H9 (cell line): ENCODE results near the gene CHM. TPM values are rescaled to one million over a fixed set of nuclear protein-coding genes. Genes with fewer than 3 reads are reported as not detected.
A peak's percentile ranks its signal among the peaks of the same experiment; 100 is the strongest.

Source experiments
- DNase-seq: peaks from one replicate; pipeline ENCODE4 v3.0.0-alpha.2; 2017
- H2AFZ ChIP-seq: one replicate; pipeline ENCODE4 v1.6.1; 2013; ENCODE audit warnings: mild to moderate bottlenecking, low read length, control low read depth, moderate library complexity
- H2AK5ac ChIP-seq: 2 replicates; pipeline ENCODE4 v1.6.1; 2013; ENCODE audit warnings: low read length, control low read depth, mixed read lengths; ENCODE audit not compliant: insufficient read length
- H2BK120ac ChIP-seq: one replicate; pipeline ENCODE4 v1.6.1; 2013; ENCODE audit warnings: low read depth, mild to moderate bottlenecking, low read length, control low read depth, inconsistent platforms; ENCODE audit not compliant: poor library complexity, severe bottlenecking
- H2BK12ac ChIP-seq: 2 replicates; pipeline ENCODE4 v1.6.1; 2013; ENCODE audit warnings: low read length, control low read depth, mixed read lengths, low read depth; ENCODE audit not compliant: insufficient read length
- H2BK15ac ChIP-seq: 2 replicates; pipeline ENCODE4 v1.6.1; 2013; ENCODE audit warnings: low read depth, low read length, control low read depth
- H2BK20ac ChIP-seq: one replicate; pipeline ENCODE4 v1.6.1; 2013; ENCODE audit warnings: low read depth, mild to moderate bottlenecking, low read length, control low read depth, inconsistent platforms; ENCODE audit not compliant: poor library complexity, severe bottlenecking
- H2BK5ac ChIP-seq: 2 replicates; pipeline ENCODE4 v1.6.1; 2013; ENCODE audit warnings: low read length, control low read depth, mixed read lengths; ENCODE audit not compliant: insufficient read length
- H3K14ac ChIP-seq: 2 replicates; pipeline ENCODE4 v1.6.1; 2013; ENCODE audit warnings: low read length, control low read depth; ENCODE audit not compliant: insufficient read depth
- H3K18ac ChIP-seq: 2 replicates; pipeline ENCODE4 v1.6.1; 2013; ENCODE audit warnings: low read depth, mild to moderate bottlenecking, mixed read lengths, low read length, control low read depth; ENCODE audit not compliant: insufficient read length
- H3K23ac ChIP-seq: 2 replicates; pipeline ENCODE4 v1.6.1; 2013; ENCODE audit warnings: low read length, control low read depth, mixed read lengths, low read depth; ENCODE audit not compliant: insufficient read length
- H3K23me2 ChIP-seq: 2 replicates; pipeline ENCODE4 v1.6.1; 2013; ENCODE audit warnings: low read depth, mild to moderate bottlenecking, mixed read lengths, low read length, control low read depth; ENCODE audit not compliant: insufficient read length, poor library complexity, severe bottlenecking
- H3K27ac ChIP-seq: 2 replicates; pipeline ENCODE4 v1.5.1; 2013; ENCODE audit warnings: low read length, control low read depth, mixed read lengths, low read depth; ENCODE audit not compliant: insufficient read length
- H3K27me3 ChIP-seq: 2 replicates; pipeline ENCODE4 v1.6.1; 2013; ENCODE audit warnings: low read length, control low read depth, inconsistent platforms; ENCODE audit not compliant: insufficient read depth
- H3K4ac ChIP-seq: 2 replicates; pipeline ENCODE4 v1.6.1; 2013; ENCODE audit warnings: low read depth, mild to moderate bottlenecking, control low read depth, inconsistent platforms, low read length, moderate library complexity
- H3K4me1 ChIP-seq: 2 replicates; pipeline ENCODE4 v1.6.1; 2013; ENCODE audit warnings: low read length, control low read depth, inconsistent platforms; ENCODE audit not compliant: insufficient read depth
- H3K4me2 ChIP-seq: 2 replicates; pipeline ENCODE4 v1.6.1; 2013; ENCODE audit warnings: low read length, control low read depth, mixed read lengths; ENCODE audit not compliant: insufficient read length, insufficient read depth
- H3K56ac ChIP-seq: 2 replicates; pipeline ENCODE4 v1.6.1; 2013; ENCODE audit warnings: low read depth, mild to moderate bottlenecking, mixed read lengths, low read length, control low read depth; ENCODE audit not compliant: insufficient read length
- H3K79me1 ChIP-seq: 2 replicates; pipeline ENCODE4 v1.6.1; 2013; ENCODE audit warnings: low read depth, mild to moderate bottlenecking, moderate library complexity, low read length, control low read depth, inconsistent platforms; ENCODE audit not compliant: insufficient read depth, poor library complexity, severe bottlenecking
- H3K79me2 ChIP-seq: 2 replicates; pipeline ENCODE4 v1.6.1; 2013; ENCODE audit warnings: low read length, control low read depth, inconsistent platforms; ENCODE audit not compliant: insufficient read depth
- H3K9ac ChIP-seq: 2 replicates; pipeline ENCODE4 v1.6.1; 2013; ENCODE audit warnings: low read length, control low read depth, mixed read lengths; ENCODE audit not compliant: insufficient read length; ENCODE audit errors: extremely low read depth
- H3K9me3 ChIP-seq: one replicate; pipeline ENCODE4 v1.6.1; 2013; ENCODE audit warnings: low read depth, low read length, inconsistent platforms; ENCODE audit not compliant: control insufficient read depth
- H3T11ph ChIP-seq: one replicate; pipeline ENCODE4 v1.6.1; 2013; ENCODE audit warnings: mild to moderate bottlenecking, low read length, control low read depth, inconsistent platforms
- H4K20me1 ChIP-seq: one replicate; pipeline ENCODE4 v1.6.1; 2013; ENCODE audit not compliant: control insufficient read depth, insufficient read length, insufficient read depth
- H4K5ac ChIP-seq: 2 replicates; pipeline ENCODE4 v1.6.1; 2013; ENCODE audit warnings: low read depth, mild to moderate bottlenecking, mixed read lengths, low read length, control low read depth; ENCODE audit not compliant: insufficient read length
- H4K8ac ChIP-seq: replicated peaks from 2 replicates; pipeline ENCODE4 v1.6.1; 2013; ENCODE audit warnings: low read length, control low read depth, mixed read lengths, low read depth; ENCODE audit not compliant: insufficient read length
- H4K91ac ChIP-seq: 2 replicates; pipeline ENCODE4 v1.6.1; 2013; ENCODE audit warnings: low read depth, mild to moderate bottlenecking, moderate library complexity, mixed read lengths, low read length, control low read depth; ENCODE audit not compliant: insufficient read length
- H3K27ac Mint-ChIP-seq, 3 experiments: 2 replicates in 2 of 3; 3 replicates in 1 of 3; pipeline ENCODE4 v1.8.0; 2020 to 2021; ENCODE audit warnings: mixed read lengths in 3 of 3, mild to moderate bottlenecking in 1 of 3, moderate library complexity in 1 of 3
- H3K27me3 Mint-ChIP-seq: 2 replicates; pipeline ENCODE4 v1.8.0; 2021; ENCODE audit warnings: low read depth, mild to moderate bottlenecking, moderate library complexity, mixed read lengths
- H3K36me3 Mint-ChIP-seq, 3 experiments: 2 replicates in 2 of 3; 3 replicates in 1 of 3; pipeline ENCODE4 v1.8.0; 2020 to 2021; ENCODE audit warnings: low read depth in 3 of 3, mixed read lengths in 3 of 3; ENCODE audit not compliant: insufficient read depth in 1 of 3
- H3K4me1 Mint-ChIP-seq, 2 experiments: 2 replicates each; pipeline ENCODE4 v1.8.0; 2020; ENCODE audit warnings: mixed read lengths in 2 of 2
- H3K4me3 Mint-ChIP-seq, 2 experiments: 2 replicates in 1 of 2; 3 replicates in 1 of 2; pipeline ENCODE4 v1.8.0; 2020 to 2021; ENCODE audit warnings: mild to moderate bottlenecking in 2 of 2, mixed read lengths in 2 of 2, moderate library complexity in 1 of 2
- H3K9me3 Mint-ChIP-seq, 2 experiments: 2 replicates in 1 of 2; 3 replicates in 1 of 2; pipeline ENCODE4 v1.8.0; 2020; ENCODE audit warnings: mild to moderate bottlenecking in 2 of 2, mixed read lengths in 2 of 2, moderate library complexity in 1 of 2
- WGBS: extraction: QIAGEN DNeasy Blood & Tissue Kit; methylation state at CpG from one replicate; pipeline ENCODE4 v1.1.7; 2013; ENCODE audit warnings: missing lambda C conversion rate, low lambda C conversion rate, mixed read lengths; ENCODE audit not compliant: insufficient read length; ENCODE audit errors: extremely low coverage; 5-methylcytosine and 5-hydroxymethylcytosine counted together
- total RNA-seq: library from RNA; stranded (reverse); gene quantifications from 2 replicates; pipeline ENCODE4 v1.2.1, GENCODE V29; 2021
- TF ChIP-seq, protein P1 (sequence below): fragments of 200-600 bp; sonication (generic); conservative IDR thresholded peaks from 3 replicates; pipeline ENCODE4 v1.8.0; 2021; ENCODE audit warnings: antibody characterized with exemption, mild to moderate bottlenecking

Gene CHM
- total RNA-seq, 1 experiment from 2014 or later: 28.4 TPM

DNA sequence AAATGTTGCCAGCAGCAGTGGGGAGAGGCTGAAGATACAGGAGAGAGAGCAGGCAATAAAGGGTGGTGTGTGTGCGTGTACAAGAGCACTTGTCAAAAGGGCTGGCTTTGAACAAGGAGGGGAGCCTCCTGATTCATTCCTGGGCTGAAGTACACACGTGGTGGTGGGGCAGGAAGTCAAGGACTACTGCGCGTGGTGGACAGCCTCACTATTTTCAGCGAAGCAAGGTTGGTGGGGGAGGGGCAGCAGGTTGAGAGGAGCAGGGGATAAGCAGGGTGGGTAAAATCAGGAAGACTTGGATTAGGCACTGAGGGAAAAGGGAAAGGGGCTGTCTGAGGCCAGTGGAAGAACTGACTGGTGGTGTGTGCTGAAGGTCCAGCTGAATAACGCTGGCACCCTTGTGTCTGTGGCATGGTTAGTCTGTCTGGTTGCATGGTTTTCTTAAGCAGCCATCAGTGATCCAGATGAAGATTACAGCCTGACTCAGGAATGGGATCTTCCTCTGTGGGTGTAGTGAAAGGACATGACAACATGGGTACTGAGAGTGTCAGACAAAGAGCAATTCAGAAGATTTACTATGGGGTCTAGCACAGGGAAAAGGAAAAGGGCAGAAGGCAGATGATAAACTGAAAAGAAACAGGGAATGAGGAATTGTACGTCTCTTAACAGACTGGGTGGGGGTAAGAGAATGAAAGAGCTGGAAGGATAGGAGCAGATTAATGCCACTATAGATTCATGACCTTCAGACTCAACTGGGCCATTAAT is 149.8 kb downstream of the CHM start:
- Histone ChIP-seq H4K20me1 (no peaks in the 10 kb centered on the region), H2AFZ (no peak overlapping the region), H2BK5ac (no peak overlapping the region), H2BK12ac (no peak overlapping the region), H4K91ac (no peak overlapping the region), H2AK5ac (no peak overlapping the region), H3K27me3 (no peaks in the 10 kb centered on the region), H3K79me1 (no peaks in the 10 kb centered on the region), H3K14ac (no peak overlapping the region), H3K4me1 (no peaks in the 10 kb centered on the region), H2BK15ac (no peak overlapping the region), H3K18ac (no peak overlapping the region), H4K8ac (no peak overlapping the region), H3K56ac (no peak overlapping the region), H3K9ac (no peak overlapping the region), H3K79me2 (no peaks in the 10 kb centered on the region), H3K9me3 (no peaks in the 10 kb centered on the region), H3K4me2 (no peak overlapping the region), H3K4ac (no peak overlapping the region), H3K27ac (no peak overlapping the region), H3T11ph (no peak overlapping the region), H4K5ac (no peak overlapping the region), H3K23ac (no peak overlapping the region), H2BK120ac (no peak overlapping the region), H2BK20ac (no peak overlapping the region), H3K23me2 (no peaks in the 10 kb centered on the region)
- Mint-ChIP-seq H3K9me3 (peaks cover 0 to 18% of the 10 kb centered on the region in 2 experiments; a peak in 3 of 5 replicates), H3K36me3 (peaks cover 5 to 18% (median 9%) of the 10 kb centered on the region in 3 experiments; a peak in 5 of 7 replicates), H3K27me3 (no peaks in the 10 kb centered on the region), H3K4me1 (peaks cover 0 to 7% of the 10 kb centered on the region in 2 experiments; a peak in 2 of 4 replicates), H3K27ac (peak overlapping the region in 2 of 3 experiments; percentile 25 to 31; a peak in 2 of 7 replicates), H3K4me3 (no peak overlapping the region)
- no CpG with 5 or more reads among the region's 7 CpGs for WGBS
- TF ChIP-seq, protein P1, sequence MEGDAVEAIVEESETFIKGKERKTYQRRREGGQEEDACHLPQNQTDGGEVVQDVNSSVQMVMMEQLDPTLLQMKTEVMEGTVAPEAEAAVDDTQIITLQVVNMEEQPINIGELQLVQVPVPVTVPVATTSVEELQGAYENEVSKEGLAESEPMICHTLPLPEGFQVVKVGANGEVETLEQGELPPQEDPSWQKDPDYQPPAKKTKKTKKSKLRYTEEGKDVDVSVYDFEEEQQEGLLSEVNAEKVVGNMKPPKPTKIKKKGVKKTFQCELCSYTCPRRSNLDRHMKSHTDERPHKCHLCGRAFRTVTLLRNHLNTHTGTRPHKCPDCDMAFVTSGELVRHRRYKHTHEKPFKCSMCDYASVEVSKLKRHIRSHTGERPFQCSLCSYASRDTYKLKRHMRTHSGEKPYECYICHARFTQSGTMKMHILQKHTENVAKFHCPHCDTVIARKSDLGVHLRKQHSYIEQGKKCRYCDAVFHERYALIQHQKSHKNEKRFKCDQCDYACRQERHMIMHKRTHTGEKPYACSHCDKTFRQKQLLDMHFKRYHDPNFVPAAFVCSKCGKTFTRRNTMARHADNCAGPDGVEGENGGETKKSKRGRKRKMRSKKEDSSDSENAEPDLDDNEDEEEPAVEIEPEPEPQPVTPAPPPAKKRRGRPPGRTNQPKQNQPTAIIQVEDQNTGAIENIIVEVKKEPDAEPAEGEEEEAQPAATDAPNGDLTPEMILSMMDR: no peak
- DNase-seq: no peak
